ENCODE results near the gene RNF144A.

GRCh38 chr2:6932206-6932605, 15.0 kb downstream of the RNF144A start:
- no peak for TF ChIP-seq CTCF (IDR thresholded peaks at IDR 0.05)
- TF ChIP-seq SMAD4 (CRISPR knock-in tag; IDR thresholded peaks at IDR 0.05), result no peak
- no peak for TF ChIP-seq SP1 (CRISPR knock-in tag; conservative IDR thresholded peaks at IDR 0.05)
- no peak for TF ChIP-seq TP53 (CRISPR knock-in tag; IDR thresholded peaks at IDR 0.05)
- TF ChIP-seq, protein P1, sequence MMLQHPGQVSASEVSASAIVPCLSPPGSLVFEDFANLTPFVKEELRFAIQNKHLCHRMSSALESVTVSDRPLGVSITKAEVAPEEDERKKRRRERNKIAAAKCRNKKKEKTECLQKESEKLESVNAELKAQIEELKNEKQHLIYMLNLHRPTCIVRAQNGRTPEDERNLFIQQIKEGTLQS (CRISPR knock-in tag; conservative IDR thresholded peaks at IDR 0.05), result no peak
- TF ChIP-seq IRF1 (CRISPR knock-in tag; IDR thresholded peaks at IDR 0.05), result no peak
- TF ChIP-seq KAT7 (CRISPR knock-in tag; IDR thresholded peaks at IDR 0.05; ENCODE audit: borderline replicate concordance), result no peak
- no peak for TF ChIP-seq NR3C1 (CRISPR knock-in tag; conservative IDR thresholded peaks at IDR 0.05; ENCODE audit: low read depth)
- no peak for TF ChIP-seq ATF2 (CRISPR knock-in tag; IDR thresholded peaks at IDR 0.05; ENCODE audit: borderline replicate concordance, low read depth)
- TF ChIP-seq AR (CRISPR knock-in tag; IDR thresholded peaks at IDR 0.05), result no peak
- TF ChIP-seq ESRRA (CRISPR knock-in tag; IDR thresholded peaks at IDR 0.05; ENCODE audit: borderline replicate concordance), result no peak
- TF ChIP-seq, protein P2, sequence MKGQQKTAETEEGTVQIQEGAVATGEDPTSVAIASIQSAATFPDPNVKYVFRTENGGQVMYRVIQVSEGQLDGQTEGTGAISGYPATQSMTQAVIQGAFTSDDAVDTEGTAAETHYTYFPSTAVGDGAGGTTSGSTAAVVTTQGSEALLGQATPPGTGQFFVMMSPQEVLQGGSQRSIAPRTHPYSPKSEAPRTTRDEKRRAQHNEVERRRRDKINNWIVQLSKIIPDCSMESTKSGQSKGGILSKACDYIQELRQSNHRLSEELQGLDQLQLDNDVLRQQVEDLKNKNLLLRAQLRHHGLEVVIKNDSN (CRISPR knock-in tag; IDR thresholded peaks at IDR 0.05), result no peak
